ENCODE results near the gene OPHN1.

DNA sequence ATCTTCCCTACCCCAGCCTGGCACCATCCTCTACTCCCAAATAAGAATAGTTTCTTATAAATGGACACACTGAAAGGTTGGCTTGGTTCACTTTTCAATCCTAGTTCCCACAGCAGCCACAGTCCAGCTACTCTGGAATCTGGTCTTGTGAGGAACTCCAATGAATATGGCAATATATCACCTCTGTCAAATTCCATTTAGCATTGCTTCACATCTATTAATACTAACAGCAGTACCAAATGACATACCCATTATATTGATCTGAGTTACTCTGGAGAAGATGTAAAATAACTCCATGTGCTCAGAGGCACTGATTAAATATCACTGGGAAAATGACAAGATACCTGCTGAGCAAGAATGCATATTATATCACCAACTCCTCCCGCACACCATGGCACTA is 8.6 kb downstream of the OPHN1 start:
- TF ChIP-seq POLR2A (IDR thresholded peaks at IDR 0.05): no peak
- TF ChIP-seq, protein P1, sequence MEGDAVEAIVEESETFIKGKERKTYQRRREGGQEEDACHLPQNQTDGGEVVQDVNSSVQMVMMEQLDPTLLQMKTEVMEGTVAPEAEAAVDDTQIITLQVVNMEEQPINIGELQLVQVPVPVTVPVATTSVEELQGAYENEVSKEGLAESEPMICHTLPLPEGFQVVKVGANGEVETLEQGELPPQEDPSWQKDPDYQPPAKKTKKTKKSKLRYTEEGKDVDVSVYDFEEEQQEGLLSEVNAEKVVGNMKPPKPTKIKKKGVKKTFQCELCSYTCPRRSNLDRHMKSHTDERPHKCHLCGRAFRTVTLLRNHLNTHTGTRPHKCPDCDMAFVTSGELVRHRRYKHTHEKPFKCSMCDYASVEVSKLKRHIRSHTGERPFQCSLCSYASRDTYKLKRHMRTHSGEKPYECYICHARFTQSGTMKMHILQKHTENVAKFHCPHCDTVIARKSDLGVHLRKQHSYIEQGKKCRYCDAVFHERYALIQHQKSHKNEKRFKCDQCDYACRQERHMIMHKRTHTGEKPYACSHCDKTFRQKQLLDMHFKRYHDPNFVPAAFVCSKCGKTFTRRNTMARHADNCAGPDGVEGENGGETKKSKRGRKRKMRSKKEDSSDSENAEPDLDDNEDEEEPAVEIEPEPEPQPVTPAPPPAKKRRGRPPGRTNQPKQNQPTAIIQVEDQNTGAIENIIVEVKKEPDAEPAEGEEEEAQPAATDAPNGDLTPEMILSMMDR (IDR thresholded peaks at IDR 0.05): no peak
